Measurements from ENCODE around the gene TMEM132C.
"Not testable (repeated sequence)": the region's sequence is repeated elsewhere in the genome, so short reads cannot be mapped to it uniquely, and the experiment has no call there.

Gene TMEM132C

DNA sequence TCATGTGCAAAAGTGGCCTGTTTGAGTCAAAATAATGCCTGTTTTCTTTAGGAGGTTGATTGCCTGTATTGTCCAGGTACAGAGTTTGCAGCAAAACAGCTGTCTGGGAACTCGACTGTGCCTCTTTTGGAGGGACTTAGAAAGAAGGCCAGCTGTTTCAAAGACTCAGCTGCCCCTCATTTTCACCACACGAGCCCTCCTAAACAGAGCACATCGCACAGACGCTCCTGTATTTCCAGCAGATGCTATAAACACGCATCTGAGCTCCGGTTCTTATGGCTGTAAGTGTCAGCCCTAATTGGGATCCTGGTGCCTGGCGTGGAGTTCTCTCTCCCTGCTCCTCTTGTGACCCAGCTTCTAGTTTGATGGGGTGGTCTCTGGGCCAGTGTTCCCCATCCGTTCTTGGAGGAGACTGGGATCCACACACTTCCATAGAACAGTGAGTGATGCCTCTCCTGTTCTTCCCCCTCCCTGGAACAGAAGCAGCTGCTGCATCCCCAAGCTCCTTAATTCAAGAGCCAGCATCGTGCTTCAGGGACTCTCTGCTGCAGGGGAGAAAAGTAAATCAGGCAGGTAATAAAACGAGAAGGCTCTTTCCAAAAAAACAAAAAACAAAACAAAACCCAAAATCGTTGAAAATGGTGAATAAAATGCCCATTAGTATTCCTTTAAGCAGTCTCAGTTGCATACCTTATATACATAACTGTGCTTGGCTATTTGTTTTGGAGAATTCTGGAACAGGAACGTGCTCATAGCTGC, 287.8 kb downstream of the TMEM132C start:
- no peak for DNase-seq (ENCODE audit: low spot score)

DNA sequence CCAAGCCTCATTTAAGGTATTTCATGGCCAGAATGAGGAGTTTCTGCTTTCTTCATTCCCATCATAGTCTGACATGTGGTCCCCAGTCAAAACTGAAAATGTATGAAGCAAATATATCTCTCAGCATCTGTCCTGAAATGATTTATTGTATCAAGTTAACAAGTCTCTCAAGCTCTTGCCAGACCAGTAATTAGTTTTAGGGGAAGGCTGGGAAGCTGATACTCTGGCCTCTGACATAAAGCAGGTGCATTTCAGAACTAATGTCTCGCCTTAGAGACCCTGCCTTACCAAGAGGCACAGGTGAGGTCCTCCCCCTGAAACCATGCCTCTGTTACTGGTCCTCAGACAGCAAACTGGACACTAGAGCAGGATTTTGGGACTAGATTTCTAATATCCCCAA, 290.3 kb downstream of the TMEM132C start:
- DNase-seq (ENCODE audit: low spot score) = no peak

DNA sequence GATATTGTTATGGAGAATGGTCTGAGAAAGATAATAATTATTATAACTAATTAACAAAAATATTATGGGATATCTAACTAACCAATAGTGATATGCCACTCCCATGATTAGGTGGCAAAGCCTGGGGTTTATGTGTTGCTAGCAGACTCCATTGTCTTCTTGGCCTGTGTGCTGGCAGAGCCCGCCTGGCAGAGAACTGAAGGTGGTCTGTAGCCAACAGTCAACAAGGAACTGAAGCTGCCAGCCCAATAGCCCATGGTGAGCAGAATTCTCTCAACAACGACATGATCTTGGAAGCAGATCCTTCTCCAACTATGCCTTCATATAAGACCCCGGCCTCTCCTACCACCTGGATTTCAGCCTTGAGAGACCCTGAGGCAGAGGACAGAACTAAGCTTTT, 298.0 kb downstream of the TMEM132C start:
- DNase-seq (ENCODE audit: low spot score) = no peak

DNA sequence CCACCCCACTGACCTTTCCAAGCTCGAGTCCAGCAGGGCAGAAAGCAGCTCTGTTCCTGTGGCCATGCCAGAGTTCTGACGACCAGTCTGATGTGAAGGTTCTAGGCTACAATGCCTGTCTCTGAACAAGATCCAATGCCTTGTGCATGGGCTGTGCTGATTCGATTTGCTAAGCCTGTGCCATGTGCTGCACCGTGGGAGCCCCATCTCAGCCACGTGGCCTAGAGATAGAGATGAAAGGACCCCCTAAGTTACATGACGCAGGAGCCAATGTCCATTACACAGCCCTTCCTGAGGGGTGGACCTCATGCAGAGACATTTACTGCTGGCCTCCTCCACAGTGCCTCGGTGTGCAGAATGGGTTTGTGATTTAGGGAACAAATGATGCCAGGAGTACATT, 300.8 kb downstream of the TMEM132C start:
- DNase-seq (ENCODE audit: low spot score) = no peak

DNA sequence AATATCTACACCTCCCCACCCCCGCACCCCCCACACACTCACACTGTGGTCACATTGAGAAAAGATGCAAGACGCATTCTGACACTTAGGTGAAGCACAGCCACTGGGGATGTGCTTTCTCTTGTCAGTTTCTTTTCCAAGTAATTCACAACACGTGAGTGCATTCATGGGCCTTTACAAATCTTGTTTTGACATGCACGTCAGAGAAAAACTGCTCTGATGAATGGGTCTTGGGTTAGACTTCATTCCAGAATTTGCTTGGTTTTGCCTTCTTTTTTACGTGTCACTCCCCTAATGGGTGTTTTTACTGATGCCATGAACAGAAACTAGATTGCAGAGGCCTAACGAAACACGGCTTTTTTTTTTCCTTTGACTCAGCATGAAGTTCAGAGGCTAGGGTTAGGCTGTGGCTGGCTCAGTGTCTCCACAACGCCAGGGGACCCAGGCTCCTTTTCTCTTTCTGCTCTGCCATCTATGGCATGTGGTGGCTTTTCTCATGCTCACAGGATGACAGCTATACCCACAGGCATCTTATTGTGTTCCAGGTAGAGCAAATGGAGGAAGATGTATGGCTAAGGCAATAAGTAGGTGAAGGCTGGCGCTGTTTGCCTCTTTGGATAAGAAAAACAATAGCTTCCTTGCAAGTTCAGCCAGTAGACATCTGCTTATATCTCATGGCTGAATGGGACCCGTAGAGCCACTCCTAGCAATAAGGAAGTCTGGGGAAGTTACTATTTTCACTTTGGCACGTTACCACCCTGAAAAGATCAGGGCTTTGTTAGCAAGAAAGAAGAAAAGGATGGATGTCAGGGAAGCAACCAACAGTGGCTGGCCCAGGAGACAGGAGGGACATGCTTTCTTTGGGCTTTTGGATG, 303.5 kb downstream of the TMEM132C start:
- DNase-seq (ENCODE audit: low spot score) = no peak

DNA sequence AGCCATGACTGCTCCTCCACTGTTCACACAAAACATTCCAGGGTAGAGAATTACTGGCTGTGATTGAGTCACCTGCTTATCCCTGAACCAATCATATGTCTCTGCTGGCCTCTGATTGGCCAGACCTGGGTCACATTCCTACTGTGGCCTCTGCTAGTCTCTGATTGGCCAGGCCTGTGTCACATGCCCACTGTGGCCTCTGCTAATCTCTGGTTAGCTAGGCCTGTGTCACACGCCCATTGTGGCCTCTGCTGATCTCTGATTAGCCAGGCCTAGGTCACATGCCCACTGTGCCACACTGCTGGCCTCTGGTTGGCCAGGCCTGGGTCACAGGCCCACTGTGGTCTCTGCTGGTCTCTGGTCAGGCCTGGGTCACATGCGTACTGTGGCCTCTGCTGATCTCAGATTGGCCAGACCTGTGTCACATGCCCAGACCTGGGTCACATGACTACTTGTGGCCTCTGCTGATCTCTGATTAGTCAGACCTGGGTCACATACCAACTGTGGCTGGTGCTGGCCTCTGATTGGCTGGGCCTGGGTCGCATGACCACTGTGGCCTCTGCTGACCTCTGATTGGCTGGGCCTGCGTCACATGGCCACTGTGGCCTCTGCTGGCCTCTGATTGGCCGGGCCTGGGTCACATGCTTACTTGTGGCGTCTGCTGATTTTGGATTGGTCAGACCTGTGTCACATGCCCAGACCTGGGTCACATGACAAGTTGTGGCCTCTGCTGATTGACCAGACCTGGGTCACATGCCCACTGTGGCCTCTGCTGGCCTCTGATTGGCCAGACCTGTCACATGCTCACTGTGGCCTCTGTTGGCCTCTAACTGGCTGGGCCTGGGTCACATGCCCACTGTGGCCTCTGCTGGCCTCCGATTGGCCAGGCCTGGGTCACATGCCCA, 305.2 kb downstream of the TMEM132C start:
- no peak for DNase-seq (ENCODE audit: low spot score)

DNA sequence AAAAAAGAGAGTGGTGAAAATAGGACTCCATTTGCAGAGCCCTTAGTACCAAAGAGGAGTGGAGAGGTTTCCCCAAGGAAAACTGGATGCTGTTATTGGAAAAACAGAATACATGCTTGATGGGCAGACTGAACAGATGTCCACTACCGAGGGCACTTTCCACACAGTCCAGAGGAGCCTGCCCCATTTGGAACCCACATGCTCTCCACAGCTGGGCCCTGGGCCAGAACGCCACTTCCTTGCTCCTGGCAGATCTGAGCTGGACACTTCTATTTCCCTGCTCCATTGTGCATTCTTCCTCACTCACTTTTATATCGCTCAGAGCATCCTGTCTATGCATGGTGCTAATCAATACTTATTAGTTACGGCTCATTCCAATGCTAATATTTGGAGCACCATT, 306.9 kb downstream of the TMEM132C start:
- no peak for DNase-seq (ENCODE audit: low spot score)

DNA sequence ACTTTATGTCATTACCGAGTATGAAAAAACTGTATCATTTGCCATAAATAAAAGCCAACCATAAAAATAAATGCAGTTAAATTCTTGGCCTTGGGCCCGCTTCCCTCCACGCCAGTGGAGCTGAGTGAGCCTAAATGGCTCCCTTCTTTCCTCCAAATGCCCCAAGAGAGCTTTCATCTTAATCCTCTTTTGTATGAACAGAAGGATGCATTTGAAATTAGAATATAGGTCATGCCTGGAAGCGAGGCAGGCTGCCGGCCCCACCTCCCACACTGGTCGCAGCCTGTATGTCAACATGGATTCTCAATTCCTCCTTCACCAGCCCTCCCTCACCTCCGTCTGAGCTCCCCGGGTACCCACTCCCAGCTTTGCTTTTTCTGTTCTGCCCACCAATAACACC, 311.1 kb downstream of the TMEM132C start:
- DNase-seq (ENCODE audit: low spot score) = no peak

DNA sequence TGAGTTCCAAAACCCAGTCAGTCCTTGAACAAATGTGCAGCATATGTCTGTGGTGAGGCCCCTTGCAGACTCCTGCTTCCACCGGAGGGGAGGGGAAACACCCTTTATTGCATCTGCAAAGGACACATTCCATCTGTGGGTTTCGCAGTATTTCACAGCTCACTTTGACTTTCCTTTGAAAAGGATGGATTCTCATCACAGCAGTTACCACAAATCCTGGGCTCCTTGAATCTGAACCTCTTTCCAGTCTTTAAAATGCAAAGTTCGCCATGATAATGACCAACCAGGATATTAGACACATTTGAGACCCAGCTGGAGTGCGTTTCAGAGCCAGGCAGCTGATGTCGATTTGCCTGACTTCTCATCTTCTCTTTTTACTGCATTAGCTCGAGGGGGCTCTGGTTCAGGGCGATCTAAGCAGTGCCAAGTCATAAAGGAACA, 314.4 kb downstream of the TMEM132C start:
- DNase-seq (ENCODE audit: low spot score) = no peak

DNA sequence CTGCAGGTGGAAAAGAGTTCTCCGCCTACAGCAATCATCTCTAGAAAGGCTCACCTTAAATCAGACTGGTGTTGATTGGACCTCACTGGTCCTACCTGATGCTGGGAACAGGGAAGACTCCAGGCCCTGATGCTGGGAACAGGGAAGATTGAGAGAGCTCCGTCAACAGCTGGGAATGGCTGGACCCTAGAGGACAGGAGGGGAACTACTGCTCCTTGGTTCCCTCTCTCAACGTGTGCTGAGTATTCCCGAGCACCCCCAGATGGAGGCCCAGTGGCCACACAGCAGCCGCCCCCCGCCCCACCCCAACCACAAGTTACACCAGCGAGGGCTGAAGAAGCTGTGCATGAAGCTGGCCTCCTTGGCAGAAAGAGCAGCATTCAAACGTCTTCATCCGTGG, 316.5 kb downstream of the TMEM132C start:
- no peak for DNase-seq (ENCODE audit: low spot score)

DNA sequence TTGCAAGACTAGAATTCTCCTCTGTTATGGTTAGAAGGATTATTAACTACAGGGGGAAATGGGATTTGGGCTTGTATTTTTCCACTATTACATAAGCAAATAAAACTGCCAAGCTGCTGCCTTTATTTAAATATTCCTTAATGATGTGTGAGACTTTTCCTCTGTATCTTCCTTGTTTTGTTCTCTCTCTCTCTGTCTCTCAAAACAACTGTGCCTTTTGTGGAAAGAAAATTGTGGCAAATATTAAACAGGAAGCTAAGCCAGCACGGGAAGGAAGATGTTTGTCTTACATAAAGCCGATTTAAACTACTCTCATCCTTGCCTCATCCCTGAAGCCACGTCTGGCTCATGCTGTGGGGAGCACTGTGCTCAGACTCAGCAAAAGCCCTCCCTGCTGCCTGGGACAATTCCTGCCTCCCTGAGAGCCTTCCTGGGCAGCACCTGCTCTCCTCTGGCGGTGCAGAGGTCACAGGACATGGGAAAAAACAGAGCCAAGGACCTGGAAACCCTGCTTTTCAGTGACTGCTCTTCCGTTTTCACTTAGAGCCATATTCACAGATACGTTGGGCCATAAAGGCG, 319.6 kb downstream of the TMEM132C start:
- no peak for DNase-seq (ENCODE audit: low spot score)

DNA sequence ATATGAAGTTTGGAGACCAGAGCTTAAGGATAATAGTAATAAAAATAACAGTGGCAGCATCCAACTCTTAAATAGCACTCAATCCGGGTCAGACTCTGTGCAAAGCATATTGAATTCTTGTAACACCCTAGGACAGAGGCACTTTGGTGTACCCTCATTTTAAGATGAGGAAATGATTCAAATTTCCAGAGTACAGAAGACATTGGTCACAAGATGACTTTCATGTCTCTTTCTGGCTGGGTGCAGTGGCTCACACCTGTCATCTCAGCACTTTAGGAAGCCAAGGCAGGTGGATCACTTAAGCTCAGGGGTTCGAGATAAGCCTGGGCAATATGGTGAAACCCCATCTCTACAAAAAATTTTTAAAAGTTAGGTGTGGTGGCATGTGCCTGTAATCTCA, 320.9 kb downstream of the TMEM132C start:
- no peak for DNase-seq (ENCODE audit: low spot score)

DNA sequence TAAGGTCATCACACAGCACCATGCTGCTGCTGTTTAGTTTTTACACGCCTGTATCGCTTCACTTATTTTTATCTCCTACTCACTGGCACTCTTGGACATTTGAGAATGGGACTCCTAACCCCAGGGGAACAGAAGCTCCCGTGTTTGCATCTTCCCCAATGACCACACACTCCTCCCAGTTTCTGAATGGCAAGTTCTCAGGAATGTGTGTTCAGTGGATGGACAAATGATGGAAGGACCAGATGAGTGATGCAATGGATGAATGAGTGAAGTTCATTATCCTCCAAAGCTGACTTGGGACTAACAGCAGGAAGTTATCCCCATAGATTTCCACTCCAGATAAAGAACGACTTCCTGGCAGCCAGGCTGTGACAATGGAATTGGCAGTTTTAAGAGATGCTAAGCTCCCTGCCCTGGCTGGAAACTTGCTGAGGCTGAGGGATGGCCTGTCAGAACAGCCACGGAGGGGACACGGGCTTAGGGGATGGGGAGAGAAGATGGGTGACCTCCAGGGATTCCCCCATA, 325.3 kb downstream of the TMEM132C start:
- DNase-seq (ENCODE audit: low spot score) = no peak

DNA sequence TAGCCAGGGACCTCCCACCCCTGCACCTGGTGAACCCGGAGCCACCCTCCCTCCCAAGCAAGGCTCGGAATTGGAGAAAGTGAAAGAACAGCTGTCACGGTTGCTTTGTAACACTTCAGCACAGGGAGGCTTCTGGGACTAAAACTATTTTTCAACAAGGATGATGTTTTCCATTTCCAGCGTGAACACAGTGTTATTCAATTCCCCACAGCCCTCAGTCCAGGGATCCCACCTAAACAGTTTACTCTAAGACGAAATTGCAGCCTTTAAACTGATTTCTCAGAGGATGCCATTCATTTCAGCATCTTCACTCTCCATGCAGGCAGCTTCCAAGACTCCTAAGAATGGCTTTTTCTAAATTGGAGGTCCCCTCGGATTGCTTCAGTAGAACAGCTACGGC, 327.6 kb downstream of the TMEM132C start:
- no peak for DNase-seq (ENCODE audit: low spot score)

DNA sequence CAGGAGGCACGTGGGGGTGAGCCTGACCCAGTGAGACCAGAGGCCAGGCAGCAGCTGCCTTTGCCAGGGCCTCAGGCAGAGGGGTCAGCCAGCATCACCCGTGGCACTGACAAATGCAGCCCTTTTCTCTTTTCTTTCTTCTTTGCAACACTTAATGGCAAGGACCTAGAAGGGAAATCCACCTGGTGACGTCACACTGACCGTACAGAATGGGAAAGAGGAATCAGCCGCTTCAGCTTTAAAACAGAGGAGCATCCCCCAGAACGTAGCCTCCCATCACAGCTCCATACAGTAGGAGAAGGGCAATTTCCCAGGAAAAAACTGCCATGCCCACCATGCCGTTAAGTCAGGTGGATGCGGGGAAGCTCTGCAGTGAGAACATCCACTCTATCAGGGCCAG, 328.6 kb downstream of the TMEM132C start:
- DNase-seq (ENCODE audit: low spot score) = no peak

DNA sequence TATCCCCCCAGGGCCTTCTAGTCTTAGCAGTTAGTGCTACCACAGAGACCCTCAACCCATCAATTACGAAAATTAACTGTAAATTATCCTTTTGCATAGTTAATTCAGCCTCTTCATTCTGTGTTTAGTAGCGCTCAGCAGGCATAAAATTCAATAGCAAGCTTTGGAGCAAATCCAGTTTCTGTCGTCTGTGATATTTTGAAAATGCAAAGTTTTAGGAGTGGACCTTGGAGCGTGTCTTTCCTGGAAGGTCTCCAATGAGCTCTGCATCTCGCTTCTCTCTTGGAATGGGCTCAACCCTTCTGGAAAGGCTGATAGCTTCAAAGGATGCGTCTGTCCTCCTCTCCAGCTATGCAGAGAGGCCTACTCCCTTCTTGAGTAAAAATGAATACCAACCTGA, 333.9 kb downstream of the TMEM132C start:
- no peak for DNase-seq (ENCODE audit: low spot score)

DNA sequence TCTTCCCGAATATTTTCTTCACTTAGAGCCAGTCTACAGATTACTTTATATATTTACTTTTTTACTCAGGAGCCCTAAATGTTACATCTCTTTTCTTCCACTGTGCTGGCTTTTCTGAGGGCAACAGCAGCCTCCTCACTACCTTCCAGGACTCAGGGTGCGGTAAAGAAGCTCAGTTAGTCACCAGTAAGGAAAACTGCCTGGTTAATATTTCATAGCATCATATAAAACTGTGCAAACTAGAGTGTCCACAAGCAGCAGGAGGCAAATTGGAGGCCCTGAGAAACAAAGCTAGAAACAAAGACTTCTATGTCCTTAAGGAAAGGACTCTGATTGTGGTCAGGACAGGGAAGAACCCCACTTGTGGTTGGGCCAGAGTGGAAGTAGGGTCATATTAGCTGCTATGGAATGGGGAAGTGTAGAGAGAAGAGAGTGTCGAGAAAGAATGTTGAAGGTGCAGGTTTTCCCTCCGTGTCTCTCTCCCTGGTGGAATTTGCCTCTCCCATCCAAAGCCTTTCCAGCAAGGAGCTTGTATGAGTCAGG, 336.7 kb downstream of the TMEM132C start:
- peak; percentile 70 for DNase-seq (ENCODE audit: low spot score)

DNA sequence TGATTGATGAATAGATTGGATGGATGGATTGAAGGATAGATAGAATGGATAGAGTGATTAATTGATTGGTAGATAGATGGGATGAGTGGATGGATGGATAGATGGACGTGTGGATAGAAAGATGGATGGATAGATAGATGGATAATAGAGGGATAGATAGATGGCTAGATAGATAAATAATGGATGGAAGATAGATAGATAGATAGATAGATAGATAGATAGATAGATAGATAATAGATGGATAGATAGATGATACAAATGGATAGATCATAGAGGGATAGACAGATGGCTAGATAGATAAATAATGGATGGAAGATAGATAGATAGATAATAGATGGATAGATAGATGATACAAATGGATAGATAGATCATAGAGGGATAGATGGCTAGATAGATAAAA, 337.2 kb downstream of the TMEM132C start:
- not testable (repeated sequence) for DNase-seq (ENCODE audit: low spot score)

DNA sequence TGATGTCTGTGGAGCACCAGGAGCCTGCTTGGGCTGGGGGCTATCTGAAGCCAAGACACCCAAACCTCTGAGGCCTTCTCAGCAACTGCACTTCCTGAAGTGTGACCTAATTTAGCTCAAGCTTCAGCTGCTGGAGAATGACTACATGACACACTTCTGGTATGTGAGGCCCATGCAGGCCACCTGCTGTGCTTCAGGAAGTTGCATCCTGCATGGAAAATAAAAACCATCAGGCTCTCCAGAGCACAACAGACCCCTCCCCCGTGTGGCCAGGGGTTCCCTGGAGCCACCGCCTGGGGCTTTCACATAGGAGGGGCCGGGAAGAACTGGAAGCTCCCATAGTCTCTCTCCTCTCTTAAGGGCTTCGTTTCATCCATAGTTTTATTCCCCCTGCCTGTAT, 339.1 kb downstream of the TMEM132C start:
- DNase-seq (ENCODE audit: low spot score) = peak; percentile 66

DNA sequence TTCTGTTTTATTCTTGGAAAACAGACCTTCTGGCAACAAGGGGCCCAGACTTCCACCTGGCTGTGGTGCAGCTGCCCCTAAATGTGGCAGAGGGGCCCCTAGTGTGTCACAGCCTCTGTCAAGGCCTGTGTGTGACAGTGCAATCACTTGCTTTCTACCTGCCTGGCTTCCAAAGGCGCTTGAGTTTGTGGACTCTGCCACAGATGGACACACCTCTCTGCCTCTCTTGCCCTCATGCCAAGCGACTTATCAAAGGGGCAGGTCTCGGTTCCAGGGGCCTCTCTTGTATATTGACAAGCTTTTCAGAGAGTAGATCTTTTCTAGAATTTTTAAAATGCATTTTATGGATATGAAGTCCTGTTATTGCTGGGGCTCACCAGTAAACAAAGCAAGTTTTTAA, 339.6 kb downstream of the TMEM132C start:
- DNase-seq (ENCODE audit: low spot score) = no peak

DNA sequence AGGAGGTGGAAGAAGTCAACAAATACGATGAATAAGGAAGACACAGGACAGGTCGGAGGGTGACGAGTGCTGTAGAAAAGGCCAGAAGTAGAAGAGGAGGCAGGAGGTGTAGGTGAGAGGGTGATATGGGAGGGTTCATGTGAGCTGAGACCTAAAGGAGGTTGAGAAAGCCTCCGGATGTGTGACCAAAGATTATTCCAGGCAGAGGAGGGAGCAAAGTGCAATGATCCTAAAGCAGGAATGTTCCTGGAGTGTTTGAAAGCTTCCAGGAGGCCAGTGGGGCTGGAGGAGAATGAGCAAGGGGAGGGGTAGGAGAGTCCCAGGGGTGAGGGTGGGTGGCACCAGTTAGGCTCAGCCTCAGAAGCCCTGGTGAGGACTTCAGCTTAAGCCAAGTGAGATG, 340.0 kb downstream of the TMEM132C start:
- no peak for DNase-seq (ENCODE audit: low spot score)
